ENCODE results near the gene AGPAT4.

The AGPAT4 gene

GRCh38 chr6:161163466-161164181 is 110.2 kb downstream of the AGPAT4 start:
- TF ChIP-seq GATA2 (IDR thresholded peaks at IDR 0.05; ENCODE audit: low read depth, low read length) (no peak), GATA3 (IDR thresholded peaks at IDR 0.05; ENCODE audit: low read depth, low read length) (no peak)

GRCh38 chr6:161162722-161163121 is 111.1 kb downstream of the AGPAT4 start:
- TF ChIP-seq GATA3 (IDR thresholded peaks at IDR 0.05; ENCODE audit: low read depth, low read length) = no peak
- TF ChIP-seq GATA2 (IDR thresholded peaks at IDR 0.05; ENCODE audit: low read depth, low read length) = no peak

- no peak for TF ChIP-seq GATA3 (IDR thresholded peaks at IDR 0.05; ENCODE audit: low read depth, low read length)
- no peak for TF ChIP-seq GATA2 (IDR thresholded peaks at IDR 0.05; ENCODE audit: low read depth, low read length)
These were observed 111.8 kb downstream of the AGPAT4 start for GRCh38 chr6:161161889-161162624.

- TF ChIP-seq GATA3 (IDR thresholded peaks at IDR 0.05; ENCODE audit: low read depth, low read length) (no peak), GATA2 (IDR thresholded peaks at IDR 0.05; ENCODE audit: low read depth, low read length) (no peak)
These were observed 112.7 kb downstream of the AGPAT4 start for GRCh38 chr6:161161121-161161520.

- no peak for TF ChIP-seq GATA3 (IDR thresholded peaks at IDR 0.05; ENCODE audit: low read depth, low read length)
- TF ChIP-seq GATA2 (IDR thresholded peaks at IDR 0.05; ENCODE audit: low read depth, low read length) = no peak
These were observed 119.0 kb downstream of the AGPAT4 start for GRCh38 chr6:161154796-161155335.

- no peak for TF ChIP-seq GATA2 (IDR thresholded peaks at IDR 0.05; ENCODE audit: low read depth, low read length)
These were observed 120.1 kb downstream of the AGPAT4 start for GRCh38 chr6:161153725-161154124.

- no peak for TF ChIP-seq GATA2 (IDR thresholded peaks at IDR 0.05; ENCODE audit: low read depth, low read length)
These were observed 120.8 kb downstream of the AGPAT4 start for GRCh38 chr6:161152907-161153662.

GRCh38 chr6:161152527-161152862 is 121.4 kb downstream of the AGPAT4 start:
- TF ChIP-seq GATA3 (IDR thresholded peaks at IDR 0.05; ENCODE audit: low read depth, low read length) (no peak), GATA2 (IDR thresholded peaks at IDR 0.05; ENCODE audit: low read depth, low read length) (no peak)

- TF ChIP-seq GATA3 (IDR thresholded peaks at IDR 0.05; ENCODE audit: low read depth, low read length) (no peak), GATA2 (IDR thresholded peaks at IDR 0.05; ENCODE audit: low read depth, low read length) (no peak)
These were observed 122.0 kb downstream of the AGPAT4 start for GRCh38 chr6:161151660-161152526.

- TF ChIP-seq GATA3 (IDR thresholded peaks at IDR 0.05; ENCODE audit: low read depth, low read length) (no peak), GATA2 (IDR thresholded peaks at IDR 0.05; ENCODE audit: low read depth, low read length) (no peak)
These were observed 122.7 kb downstream of the AGPAT4 start for GRCh38 chr6:161151059-161151645.

GRCh38 chr6:161150566-161150965 is 123.3 kb downstream of the AGPAT4 start:
- TF ChIP-seq GATA3 (IDR thresholded peaks at IDR 0.05; ENCODE audit: low read depth, low read length) (no peak), GATA2 (IDR thresholded peaks at IDR 0.05; ENCODE audit: low read depth, low read length) (no peak)

GRCh38 chr6:161150136-161150535 is 123.7 kb downstream of the AGPAT4 start:
- TF ChIP-seq GATA3 (IDR thresholded peaks at IDR 0.05; ENCODE audit: low read depth, low read length) = no peak
- no peak for TF ChIP-seq GATA2 (IDR thresholded peaks at IDR 0.05; ENCODE audit: low read depth, low read length)
